ENCODE data around the gene RCAN2. TPM values are rescaled to one million over a fixed set of nuclear protein-coding genes. Genes with fewer than 3 reads are reported as not detected.

Gene RCAN2
- total RNA-seq, 1 donor from 2014 or later: 4.6 TPM

DNA sequence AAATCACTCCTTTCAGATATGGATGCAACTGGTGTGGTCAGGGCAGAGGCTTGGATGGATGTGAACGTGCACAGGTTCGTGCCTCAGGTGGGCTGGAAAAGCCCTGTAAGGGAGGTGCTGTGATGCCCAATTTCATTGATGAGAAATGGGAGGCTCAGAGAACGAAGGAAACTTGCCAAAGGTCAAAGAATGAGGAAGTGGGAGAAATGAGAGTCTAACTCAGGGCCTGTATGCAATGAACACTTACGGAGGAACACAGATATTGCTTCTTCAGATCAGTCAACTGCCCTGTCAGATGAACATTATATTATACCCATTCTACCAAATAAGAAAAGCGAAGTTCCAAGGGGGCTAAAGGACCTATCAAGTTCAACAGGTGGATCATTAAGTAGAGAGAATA is 134.7 kb downstream of the RCAN2 start:
- no peak for TF ChIP-seq CTCF (conservative IDR thresholded peaks at IDR 0.05)
- no peaks in the 10 kb centered on the region for H3K27me3 Mint-ChIP-seq
- peaks cover 7% of the 10 kb centered on the region for H3K4me1 Mint-ChIP-seq (ENCODE audit: unreplicated experiment)

GRCh38 chr6:46353528-46353927 is 137.7 kb downstream of the RCAN2 start:
- peaks cover 7% of the 10 kb centered on the region for H3K4me1 Mint-ChIP-seq (ENCODE audit: unreplicated experiment)
- H3K27me3 Mint-ChIP-seq: no peaks in the 10 kb centered on the region
- H3K4me3 Mint-ChIP-seq: no peak overlapping the region
- TF ChIP-seq CTCF (conservative IDR thresholded peaks at IDR 0.05): no peak
- no peaks in the 10 kb centered on the region for H3K36me3 Mint-ChIP-seq
- H3K9me3 Mint-ChIP-seq: no peaks in the 10 kb centered on the region
- no peak for DNase-seq (ENCODE audit: extremely low spot score, unreplicated experiment)
- H3K27ac Mint-ChIP-seq: no peak overlapping the region

More for the DNA sequence above, 134.7 kb downstream of the RCAN2 start:
- no peak for DNase-seq (ENCODE audit: extremely low spot score, unreplicated experiment)
- Mint-ChIP-seq H3K36me3 (peaks cover 4% of the 10 kb centered on the region), H3K4me3 (no peak overlapping the region), H3K27ac (peak overlapping the region; percentile 29), H3K9me3 (no peaks in the 10 kb centered on the region)

- TF ChIP-seq CTCF (conservative IDR thresholded peaks at IDR 0.05): no peak
- H3K4me1 Mint-ChIP-seq (ENCODE audit: unreplicated experiment): peaks cover 7% of the 10 kb centered on the region
- H3K9me3 Mint-ChIP-seq: no peaks in the 10 kb centered on the region
- DNase-seq (ENCODE audit: extremely low spot score, unreplicated experiment): no peak
- H3K4me3 Mint-ChIP-seq: no peak overlapping the region
- no peak overlapping the region for H3K27ac Mint-ChIP-seq
- no peaks in the 10 kb centered on the region for H3K36me3 Mint-ChIP-seq
- H3K27me3 Mint-ChIP-seq: no peaks in the 10 kb centered on the region
Measured at GRCh38 chr6:46352541-46353268, 138.5 kb downstream of the RCAN2 start.

- Mint-ChIP-seq H3K4me1 (ENCODE audit: unreplicated experiment) (peaks cover 7% of the 10 kb centered on the region), H3K36me3 (no peaks in the 10 kb centered on the region), H3K9me3 (no peaks in the 10 kb centered on the region), H3K4me3 (no peak overlapping the region), H3K27me3 (no peaks in the 10 kb centered on the region), H3K27ac (no peak overlapping the region)
- no peak for DNase-seq (ENCODE audit: extremely low spot score, unreplicated experiment)
- no peak for TF ChIP-seq CTCF (conservative IDR thresholded peaks at IDR 0.05)
Measured at GRCh38 chr6:46350714-46351113, 140.5 kb downstream of the RCAN2 start.

- TF ChIP-seq CTCF (conservative IDR thresholded peaks at IDR 0.05): no peak
- peaks cover 3% of the 10 kb centered on the region for H3K4me1 Mint-ChIP-seq (ENCODE audit: unreplicated experiment)
- no peak overlapping the region for H3K27ac Mint-ChIP-seq
- no peaks in the 10 kb centered on the region for H3K9me3 Mint-ChIP-seq
- no peak for DNase-seq (ENCODE audit: extremely low spot score, unreplicated experiment)
- no peak overlapping the region for H3K4me3 Mint-ChIP-seq
- H3K27me3 Mint-ChIP-seq: no peaks in the 10 kb centered on the region
- H3K36me3 Mint-ChIP-seq: no peaks in the 10 kb centered on the region
Measured at GRCh38 chr6:46347669-46348068, 143.6 kb downstream of the RCAN2 start.

All from type B pancreatic cell (in vitro differentiated cells).